Heart right ventricle (tissue), 16 donors: ENCODE data around the gene CD40. TPM values are rescaled to one million over a fixed set of nuclear protein-coding genes. Genes with fewer than 3 reads are reported as not detected.
"Not testable (repeated sequence)": the region's sequence is repeated elsewhere in the genome, so short reads cannot be mapped to it uniquely, and the experiment has no call there.

Experiments used
- ATAC-seq, 8 donors: fragments of 200-7000 bp; cut with Tn5 transposase; one replicate each; pipeline ENCODE4 v1.9.1; 2020; ENCODE audit warnings: mild to moderate bottlenecking in 8 of 8, moderate library complexity in 8 of 8, moderate number of reproducible peaks in 1 of 8
- DNase-seq, 2 donors: peaks; one replicate each; pipeline ENCODE4 v3.0.0-alpha.2; 2020
- H3K27ac ChIP-seq, 10 donors: fragments of 200-600 bp; sonication (generic) in 2 of 10; one replicate each; pipeline versions ENCODE4 v1.5.0 to v1.8.0; 2020 to 2022; ENCODE audit warnings: mild to moderate bottlenecking in 3 of 10
- H3K27me3 ChIP-seq, 7 donors: fragments of 200-600 bp; one replicate each; pipeline ENCODE4 v1.8.0; 2021 to 2022; ENCODE audit warnings: mild to moderate bottlenecking in 2 of 7
- H3K36me3 ChIP-seq, 9 donors: fragments of 200-600 bp; sonication (generic) in 1 of 9; one replicate each; pipeline versions ENCODE4 v1.5.0 to v1.8.0; 2020 to 2022; ENCODE audit warnings: mild to moderate bottlenecking in 2 of 9
- H3K4me1 ChIP-seq, 9 donors: fragments of 200-600 bp; sonication (generic) in 1 of 9; one replicate each; pipeline versions ENCODE4 v1.5.0 to v1.8.0; 2020 to 2022; ENCODE audit warnings: mild to moderate bottlenecking in 4 of 9
- H3K4me3 ChIP-seq, 10 donors: fragments of 200-600 bp; sonication (generic) in 2 of 10; one replicate each; pipeline versions ENCODE4 v1.5.0 to v1.8.0; 2020 to 2022; ENCODE audit warnings: mild to moderate bottlenecking in 7 of 10, moderate library complexity in 2 of 10
- H3K9me3 ChIP-seq, 11 donors: fragments of 200-600 bp in 10 of 11; sonication (generic) in 2 of 11; one replicate each; pipeline versions ENCODE4 v1.5.0 to v1.8.0; 2013 to 2022; ENCODE audit warnings: mild to moderate bottlenecking in 2 of 11, control low read depth in 1 of 11, moderate library complexity in 1 of 11
- WGBS, 2 donors: extraction: QIAGEN DNeasy Blood & Tissue Kit; methylation state at CpG; one replicate each; pipeline ENCODE4 v1.1.7; 2013; ENCODE audit warnings: inconsistent platforms in 1 of 2; 5-methylcytosine and 5-hydroxymethylcytosine counted together
- intact Hi-C, 10 donors: fragments of 100-400 bp; cut with DNase I; formaldehyde crosslinking; loops; one replicate each; pipeline versions ENCODE4 v1.11.1 to v1.14.2; 2022
- polyA plus RNA-seq, 2 donors: library from polyadenylated mRNA; stranded (reverse); fragments of 200-250 nt; gene quantifications; one replicate each; pipeline ENCODE4 v1.2.3, GENCODE V29; 2013
- total RNA-seq, 10 donors: library from RNA; stranded (reverse); fragmentation: NEBNext Ultra II Directional in 3 of 10; extraction: Animal tissue kit (Norgen Biotek cat#: 25700) in 3 of 10; gene quantifications; one replicate each; pipeline versions ENCODE4 v1.2.1 to v1.2.4, GENCODE V29; 2021 to 2023
- TF ChIP-seq, protein P1 (sequence below), 9 donors: fragments of 200-600 bp; sonication (generic) in 2 of 9; IDR thresholded peaks; one replicate each; pipeline versions ENCODE4 v1.5.0 to v1.8.0; 2021 to 2022; ENCODE audit warnings: antibody characterized with exemption in 9 of 9, mild to moderate bottlenecking in 5 of 9, moderate library complexity in 1 of 9
- donor health status: Arrhythmogenic right ventricular cardiomyopathy.
- donor health status: ischemic (EF 13 %, LVEDD 7.1; RV severe dilation, severe dysfunction).
- donor health status: healthy with polysubstance abuse.
- donor health status: DM: no; HTN: yes; CAD: no.
- donor health status: DM: no; HTN: no; CAD: no.
- donor health status: ischemic (EF 25% LVEDD 6.9; RV normal size, moderate dysfunction).
- donor health status: ischemic (EF 25% LVEDD 5.7; RV mildly dilated, moderate dysfunction).
- donor health status: healthy.
- donor health status: DM: yes; HTN: yes; CAD: no.
- donor health status: Ischemic cardiomyopathy.
- donor health status: ischemic (EF 35%, LVEDD 5.7; RV mildly dilated, moderate dysfunction).
- donor health status: nonischemic (EF 11% LVEDD 7.7; RV severe dilation, severe dysfunction).
- donor health status: DM: yes; HTN: yes; CAD: no.
- donor health status: PGD.
- donor health status: ischemic (EF 29% LVEDD 5.4; RV normal size, mild dysfunction).
- donor health status: nonischemic (EF 23%, LVEDD 6.1; RV moderate dilation, normal function).

Gene CD40
- total and polyA plus RNA-seq, 12 donors, result 2.6 to 25.0 (median 7.2) TPM

DNA sequence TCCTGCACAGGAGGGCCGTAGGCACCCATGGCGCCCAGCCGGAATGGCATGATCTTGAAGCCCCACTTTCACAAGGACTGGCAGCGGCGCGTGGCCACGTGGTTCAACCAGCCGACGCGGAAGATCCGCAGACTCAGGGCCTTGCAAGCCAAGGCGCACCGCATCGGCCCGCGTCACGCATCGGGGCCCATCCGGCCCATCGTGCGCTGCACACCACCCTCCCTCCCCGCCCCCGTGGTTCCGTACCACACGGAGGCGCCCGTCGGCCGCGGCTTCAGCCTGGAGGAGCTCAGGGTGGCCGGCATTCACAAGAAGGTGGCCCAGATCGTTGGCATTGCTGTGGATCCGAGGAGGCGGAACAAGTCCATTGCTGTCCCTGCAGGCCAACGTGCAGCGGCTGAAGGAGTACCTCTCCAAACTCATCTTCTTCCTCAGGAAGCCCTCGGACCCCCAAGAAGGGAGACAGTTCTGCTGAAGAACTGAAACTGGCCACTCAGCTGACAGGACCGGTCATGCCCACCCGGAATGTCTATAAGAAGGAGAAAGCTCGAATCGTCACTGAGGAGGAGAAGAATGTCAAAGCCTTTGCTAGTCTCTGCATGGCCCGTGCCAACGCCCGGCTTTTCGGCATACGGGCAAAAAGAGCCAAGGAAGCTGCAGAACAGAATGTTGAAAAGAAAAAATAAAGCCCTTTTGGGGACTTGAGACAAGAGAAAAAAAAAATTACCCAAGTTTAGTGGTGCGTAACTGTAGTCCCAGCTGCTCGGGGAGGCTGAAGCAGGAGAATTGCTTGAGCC lies 18.4 kb upstream of the CD40 start:
- Histone ChIP-seq H3K4me3 (peak overlapping the region in 5 of 10 donors; percentile 2 to 14 (median 6)), H3K9me3 (no peaks in the 10 kb centered on the region), H3K27me3 (peaks cover 0 to 83% (median 73%) of the 10 kb centered on the region in 7 donors), H3K27ac (no peak overlapping the region), H3K4me1 (peaks cover 0 to 8% (median 0%) of the 10 kb centered on the region in 9 donors), H3K36me3 (no peaks in the 10 kb centered on the region)
- DNase-seq (peak in 1 of 2 donors; percentile 27), ATAC-seq (peak in 6 of 8 donors; percentile 49 to 68 (median 58))
- TF ChIP-seq, protein P1, sequence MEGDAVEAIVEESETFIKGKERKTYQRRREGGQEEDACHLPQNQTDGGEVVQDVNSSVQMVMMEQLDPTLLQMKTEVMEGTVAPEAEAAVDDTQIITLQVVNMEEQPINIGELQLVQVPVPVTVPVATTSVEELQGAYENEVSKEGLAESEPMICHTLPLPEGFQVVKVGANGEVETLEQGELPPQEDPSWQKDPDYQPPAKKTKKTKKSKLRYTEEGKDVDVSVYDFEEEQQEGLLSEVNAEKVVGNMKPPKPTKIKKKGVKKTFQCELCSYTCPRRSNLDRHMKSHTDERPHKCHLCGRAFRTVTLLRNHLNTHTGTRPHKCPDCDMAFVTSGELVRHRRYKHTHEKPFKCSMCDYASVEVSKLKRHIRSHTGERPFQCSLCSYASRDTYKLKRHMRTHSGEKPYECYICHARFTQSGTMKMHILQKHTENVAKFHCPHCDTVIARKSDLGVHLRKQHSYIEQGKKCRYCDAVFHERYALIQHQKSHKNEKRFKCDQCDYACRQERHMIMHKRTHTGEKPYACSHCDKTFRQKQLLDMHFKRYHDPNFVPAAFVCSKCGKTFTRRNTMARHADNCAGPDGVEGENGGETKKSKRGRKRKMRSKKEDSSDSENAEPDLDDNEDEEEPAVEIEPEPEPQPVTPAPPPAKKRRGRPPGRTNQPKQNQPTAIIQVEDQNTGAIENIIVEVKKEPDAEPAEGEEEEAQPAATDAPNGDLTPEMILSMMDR (IDR thresholded peaks at IDR 0.05), result peak in 7 of 9 donors; percentile 15 to 46 (median 31)
- intact Hi-C loops, result no loop called here
- WGBS, 2 donors, result 33 to 34% methylated on average over 48 of the region's 48 CpGs

DNA sequence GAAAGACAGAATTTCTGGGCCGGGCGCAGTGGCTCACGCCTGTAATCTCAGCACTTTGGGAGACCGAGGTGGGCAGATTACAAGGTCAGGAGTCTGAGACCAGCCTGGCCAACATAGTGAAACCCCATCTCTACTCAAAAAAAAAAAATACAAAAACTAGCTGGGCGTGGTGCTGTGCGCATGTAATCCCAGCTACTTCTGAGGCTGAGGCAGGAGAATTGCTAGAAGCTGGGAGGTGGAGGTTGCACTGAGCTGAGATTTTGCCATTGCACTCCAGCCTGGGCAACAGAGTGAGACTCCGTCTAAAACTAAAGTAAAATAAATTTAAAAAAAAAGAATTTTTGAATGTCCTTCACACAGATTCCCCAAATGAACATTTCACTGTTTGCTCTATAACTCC lies 17.7 kb upstream of the CD40 start:
- DNase-seq, H3K4me3 ChIP-seq, H3K27ac ChIP-seq, ATAC-seq, H3K9me3 ChIP-seq, H3K4me1 ChIP-seq, intact Hi-C loops, H3K36me3 ChIP-seq: not testable (repeated sequence)
- H3K27me3 ChIP-seq, result peaks cover 0 to 90% (median 77%) of the 10 kb centered on the region in 7 donors
- 84 to 85% methylated on average over 7 of the region's 7 CpGs for WGBS, 2 donors

DNA sequence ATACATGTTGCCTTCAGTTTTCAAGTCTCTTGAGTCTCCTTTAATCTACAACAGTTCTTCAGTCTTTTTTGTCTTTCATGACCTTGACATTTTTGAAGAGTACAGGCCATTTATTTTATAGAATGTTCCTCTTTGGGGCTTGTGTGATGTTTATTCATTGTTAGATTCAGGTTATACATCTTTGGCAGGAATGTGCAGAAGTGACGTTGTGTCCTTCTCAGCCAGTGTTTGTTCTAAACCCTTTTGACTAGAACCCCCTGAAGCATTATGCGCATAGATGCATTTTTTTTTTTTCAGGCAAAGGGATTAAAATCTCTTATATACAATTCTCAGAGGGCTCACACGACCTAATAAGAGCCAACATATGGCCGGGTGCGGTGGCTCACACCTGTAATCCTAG lies 17.1 kb upstream of the CD40 start:
- Histone ChIP-seq H3K27ac (no peak overlapping the region), H3K27me3 (peaks cover 0 to 96% (median 79%) of the 10 kb centered on the region in 7 donors), H3K4me3 (no peak overlapping the region), H3K9me3 (no peaks in the 10 kb centered on the region), H3K4me1 (peaks cover 0 to 8% (median 0%) of the 10 kb centered on the region in 9 donors), H3K36me3 (no peaks in the 10 kb centered on the region)
- 81 to 85% methylated on average over 5 of the region's 5 CpGs for WGBS, 2 donors
- intact Hi-C loops, result no loop called here
- TF ChIP-seq, protein P1 (IDR thresholded peaks at IDR 0.05), result no peak
- no peak for ATAC-seq
- no peak for DNase-seq

DNA sequence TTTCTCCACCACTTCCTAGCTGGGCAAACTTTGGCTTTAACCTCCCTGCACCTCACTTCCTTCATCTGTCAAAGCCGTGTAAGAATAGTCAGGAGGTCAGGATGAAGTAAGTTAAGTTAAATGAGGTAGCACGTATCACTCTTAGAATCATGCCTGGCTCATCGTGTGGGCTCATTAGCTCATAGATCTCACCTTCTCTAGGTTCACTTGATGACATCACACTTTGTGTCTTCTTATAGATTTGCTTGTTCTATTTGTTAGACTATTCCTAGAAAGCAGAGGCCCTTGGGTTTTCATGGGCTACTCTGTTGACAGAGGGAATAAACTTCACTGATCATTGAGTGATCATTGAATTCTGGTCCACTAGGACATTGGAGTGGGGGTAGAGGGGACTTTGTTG lies 16.2 kb upstream of the CD40 start:
- WGBS, 2 donors, result 77 to 79% methylated on average over 3 of the region's 3 CpGs
- peaks cover 0 to 100% (median 83%) of the 10 kb centered on the region in 7 donors for H3K27me3 ChIP-seq
- no peaks in the 10 kb centered on the region for H3K9me3 ChIP-seq
- intact Hi-C loops, result no loop called here
- H3K4me1 ChIP-seq, result peaks cover 0 to 8% (median 0%) of the 10 kb centered on the region in 9 donors
- DNase-seq (no peak), ATAC-seq (no peak)
- no peak overlapping the region for H3K4me3 ChIP-seq
- TF ChIP-seq, protein P1 (IDR thresholded peaks at IDR 0.05), result no peak
- H3K27ac ChIP-seq, result no peak overlapping the region
- H3K36me3 ChIP-seq, result no peaks in the 10 kb centered on the region

DNA sequence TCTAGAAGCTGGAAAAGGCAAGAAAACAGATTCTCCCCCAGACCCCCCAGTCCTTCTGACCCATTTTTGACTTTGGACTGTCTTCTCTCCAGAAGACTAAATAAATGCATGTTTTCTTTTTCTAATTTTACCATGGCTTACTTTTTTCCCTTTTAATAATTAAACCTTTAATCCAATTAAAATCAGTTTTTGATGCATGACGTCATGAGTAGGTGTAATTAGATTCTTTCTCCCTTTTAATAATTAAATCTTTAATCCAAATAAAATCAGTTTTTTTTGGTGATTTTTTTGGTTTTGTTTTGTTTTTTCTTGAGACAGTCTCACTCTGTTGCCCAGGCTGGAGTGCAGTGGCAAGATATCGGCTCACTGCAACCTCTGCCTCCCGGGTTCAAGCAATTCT lies 15.2 kb upstream of the CD40 start:
- intact Hi-C loops, result no loop called here
- no peak overlapping the region for H3K27ac ChIP-seq
- peaks cover 0 to 8% (median 0%) of the 10 kb centered on the region in 9 donors for H3K4me1 ChIP-seq
- H3K27me3 ChIP-seq, result peaks cover 0 to 96% (median 81%) of the 10 kb centered on the region in 7 donors
- H3K36me3 ChIP-seq, result no peaks in the 10 kb centered on the region
- DNase-seq, result no peak
- TF ChIP-seq, protein P1 (IDR thresholded peaks at IDR 0.05), result no peak
- ATAC-seq, result no peak
- H3K9me3 ChIP-seq, result no peaks in the 10 kb centered on the region
- no peak overlapping the region for H3K4me3 ChIP-seq
- 80 to 89% methylated on average over 3 of the region's 3 CpGs for WGBS, 2 donors
